Caco-2 (cell line): ENCODE results near the gene ARHGAP5. TPM values are rescaled to one million over a fixed set of nuclear protein-coding genes. Genes with fewer than 3 reads are reported as not detected.

ENCODE experiments used
- BruUV-seq: library from RNA; stranded (reverse); fragments of 400-500 nt; replicated peaks from 2 replicates; lab custom pipeline; 2021; lab: Mats Ljungman, UMichigan
- CTCF ChIA-PET: fragments of 300-600 bp; sonication (Branson Sonifier 250); formaldehyde crosslinking; loops from one replicate; lab custom pipeline; 2022; ENCODE audit warnings: antibody characterized with exemption; lab: Charles Lee
- POLR2A ChIA-PET: fragments of 300-600 bp; sonication (Branson Sonifier 250); formaldehyde crosslinking; loops from one replicate; lab custom pipeline; 2022; ENCODE audit warnings: antibody characterized with exemption; lab: Charles Lee
- DNase-seq, 2 experiments: peaks; one replicate each; pipeline versions ENCODE4 v3.0.0 to v3.0.0-alpha.2; 2020 to 2022
- H3K27me3 ChIP-seq: replicated peaks from 2 replicates; pipeline ENCODE4 v1.6.0; 2011; ENCODE audit warnings: low read length; ENCODE audit not compliant: control insufficient read depth, insufficient read depth
- H3K36me3 ChIP-seq: 2 replicates; pipeline ENCODE4 v1.5.1; 2011; ENCODE audit warnings: low read length; ENCODE audit not compliant: control insufficient read depth, insufficient read depth
- H3K4me1 ChIP-seq: fragments of 250-450 bp; sonication (Bioruptor Pico); 2 replicates; pipeline ENCODE4 v1.5.1; 2020; ENCODE audit warnings: mild to moderate bottlenecking
- H3K4me3 ChIP-seq: 2 replicates; pipeline ENCODE4 v1.5.1; 2011; ENCODE audit warnings: low read depth, mild to moderate bottlenecking, control low read depth, low read length
- H3K9me3 ChIP-seq: fragments of 250-450 bp; sonication (Bioruptor Pico); 2 replicates; pipeline ENCODE4 v1.5.1; 2020; ENCODE audit warnings: mild to moderate bottlenecking, moderate library complexity
- H3K27ac Mint-ChIP-seq: one replicate; pipeline ENCODE4 v1.8.0; 2022; ENCODE audit warnings: mixed read lengths; ENCODE audit not compliant: unreplicated experiment
- H3K27me3 Mint-ChIP-seq: one replicate; pipeline ENCODE4 v1.8.0; 2022; ENCODE audit warnings: mixed read lengths; ENCODE audit not compliant: insufficient read depth, unreplicated experiment
- H3K36me3 Mint-ChIP-seq: one replicate; pipeline ENCODE4 v1.8.0; 2022; ENCODE audit warnings: mild to moderate bottlenecking, mixed read lengths; ENCODE audit not compliant: insufficient read depth, unreplicated experiment
- H3K4me1 Mint-ChIP-seq: one replicate; pipeline ENCODE4 v1.8.0; 2022; ENCODE audit warnings: low read depth, mixed read lengths; ENCODE audit not compliant: unreplicated experiment
- H3K4me3 Mint-ChIP-seq: one replicate; pipeline ENCODE4 v1.8.0; 2022; ENCODE audit warnings: mild to moderate bottlenecking, moderate library complexity, mixed read lengths; ENCODE audit not compliant: unreplicated experiment
- H3K9me3 Mint-ChIP-seq: one replicate; pipeline ENCODE4 v1.8.0; 2022; ENCODE audit warnings: mixed read lengths; ENCODE audit not compliant: unreplicated experiment
- intact Hi-C: fragments of 100-400 bp; cut with micrococcal nuclease; formaldehyde crosslinking; loops from one replicate; pipeline ENCODE4 v1.10.0; 2022; ENCODE audit not compliant: unreplicated experiment
- total RNA-seq: library from RNA; stranded (reverse); gene quantifications from 2 replicates; pipeline ENCODE4 v1.2.3, GENCODE V29; 2022
- TF ChIP-seq, protein P1 (sequence below), 2 experiments: fragments of 200-600 bp in 1 of 2; IDR thresholded peaks; 1 replicate in 1 of 2; 2 replicates in 1 of 2; pipeline versions ENCODE4 v1.5.1 to v1.8.0; 2011 to 2022; ENCODE audit warnings: antibody characterized with exemption in 1 of 2, control low read depth in 1 of 2, inconsistent platforms in 1 of 2, low read depth in 1 of 2, low read length in 1 of 2, mild to moderate bottlenecking in 1 of 2, moderate library complexity in 1 of 2; ENCODE audit not compliant: insufficient read depth in 1 of 2, severe bottlenecking in 1 of 2, unreplicated experiment in 1 of 2

The ARHGAP5 gene
- total RNA-seq, 1 experiment from 2014 or later: 165 TPM

DNA sequence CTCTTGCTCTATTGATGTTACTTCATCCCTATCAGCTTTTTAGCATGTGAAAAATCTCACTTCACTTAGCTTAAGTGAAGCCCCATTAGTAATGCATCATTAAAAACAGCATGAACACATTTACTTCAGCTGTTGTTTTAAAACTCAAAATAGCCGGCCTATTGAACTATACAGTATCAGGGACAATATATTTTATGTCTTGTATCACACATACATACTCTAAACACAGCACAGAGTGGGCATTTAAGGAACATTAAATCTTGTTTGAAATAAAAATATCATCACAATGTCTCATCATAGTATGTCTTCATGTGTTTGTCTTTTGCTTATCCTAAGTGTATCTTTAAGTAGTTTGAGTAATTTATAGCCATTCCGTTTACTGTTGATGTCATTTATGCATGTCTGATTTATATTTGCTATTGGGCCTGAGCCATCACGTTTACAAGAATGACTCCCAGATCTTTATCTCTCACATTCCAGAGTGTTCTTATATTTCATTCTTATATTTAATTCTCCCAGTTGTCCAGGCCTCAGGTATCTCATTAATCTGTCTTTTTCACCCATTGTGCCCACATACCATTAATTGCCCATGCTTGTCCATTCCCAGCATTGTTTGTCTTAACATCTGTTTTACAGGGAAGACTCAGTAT is 57.5 kb downstream of the ARHGAP5 start:
- no TSS peak for BruUV-seq
- Mint-ChIP-seq H3K27me3 (no peaks in the 10 kb centered on the region), H3K9me3 (no peaks in the 10 kb centered on the region), H3K4me1 (peaks cover 10% of the 10 kb centered on the region), H3K27ac (no peak overlapping the region), H3K36me3 (peaks cover 69% of the 10 kb centered on the region), H3K4me3 (no peak overlapping the region)
- intact Hi-C loops: no loop called here
- Histone ChIP-seq H3K4me3 (no peak overlapping the region), H3K27me3 (no peaks in the 10 kb centered on the region), H3K9me3 (peaks cover 12% of the 10 kb centered on the region), H3K36me3 (no peaks in the 10 kb centered on the region), H3K4me1 (no peaks in the 10 kb centered on the region)
- TF ChIP-seq, protein P1, sequence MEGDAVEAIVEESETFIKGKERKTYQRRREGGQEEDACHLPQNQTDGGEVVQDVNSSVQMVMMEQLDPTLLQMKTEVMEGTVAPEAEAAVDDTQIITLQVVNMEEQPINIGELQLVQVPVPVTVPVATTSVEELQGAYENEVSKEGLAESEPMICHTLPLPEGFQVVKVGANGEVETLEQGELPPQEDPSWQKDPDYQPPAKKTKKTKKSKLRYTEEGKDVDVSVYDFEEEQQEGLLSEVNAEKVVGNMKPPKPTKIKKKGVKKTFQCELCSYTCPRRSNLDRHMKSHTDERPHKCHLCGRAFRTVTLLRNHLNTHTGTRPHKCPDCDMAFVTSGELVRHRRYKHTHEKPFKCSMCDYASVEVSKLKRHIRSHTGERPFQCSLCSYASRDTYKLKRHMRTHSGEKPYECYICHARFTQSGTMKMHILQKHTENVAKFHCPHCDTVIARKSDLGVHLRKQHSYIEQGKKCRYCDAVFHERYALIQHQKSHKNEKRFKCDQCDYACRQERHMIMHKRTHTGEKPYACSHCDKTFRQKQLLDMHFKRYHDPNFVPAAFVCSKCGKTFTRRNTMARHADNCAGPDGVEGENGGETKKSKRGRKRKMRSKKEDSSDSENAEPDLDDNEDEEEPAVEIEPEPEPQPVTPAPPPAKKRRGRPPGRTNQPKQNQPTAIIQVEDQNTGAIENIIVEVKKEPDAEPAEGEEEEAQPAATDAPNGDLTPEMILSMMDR (IDR thresholded peaks at IDR 0.05; ENCODE audit: insufficient read depth in 1 of 2, low read depth in 1 of 2, low read length in 1 of 2, severe bottlenecking in 1 of 2, unreplicated experiment in 1 of 2): no peak
- POLR2A ChIA-PET: no interaction called here
- CTCF ChIA-PET: no interaction called here
- DNase-seq: no peak

DNA sequence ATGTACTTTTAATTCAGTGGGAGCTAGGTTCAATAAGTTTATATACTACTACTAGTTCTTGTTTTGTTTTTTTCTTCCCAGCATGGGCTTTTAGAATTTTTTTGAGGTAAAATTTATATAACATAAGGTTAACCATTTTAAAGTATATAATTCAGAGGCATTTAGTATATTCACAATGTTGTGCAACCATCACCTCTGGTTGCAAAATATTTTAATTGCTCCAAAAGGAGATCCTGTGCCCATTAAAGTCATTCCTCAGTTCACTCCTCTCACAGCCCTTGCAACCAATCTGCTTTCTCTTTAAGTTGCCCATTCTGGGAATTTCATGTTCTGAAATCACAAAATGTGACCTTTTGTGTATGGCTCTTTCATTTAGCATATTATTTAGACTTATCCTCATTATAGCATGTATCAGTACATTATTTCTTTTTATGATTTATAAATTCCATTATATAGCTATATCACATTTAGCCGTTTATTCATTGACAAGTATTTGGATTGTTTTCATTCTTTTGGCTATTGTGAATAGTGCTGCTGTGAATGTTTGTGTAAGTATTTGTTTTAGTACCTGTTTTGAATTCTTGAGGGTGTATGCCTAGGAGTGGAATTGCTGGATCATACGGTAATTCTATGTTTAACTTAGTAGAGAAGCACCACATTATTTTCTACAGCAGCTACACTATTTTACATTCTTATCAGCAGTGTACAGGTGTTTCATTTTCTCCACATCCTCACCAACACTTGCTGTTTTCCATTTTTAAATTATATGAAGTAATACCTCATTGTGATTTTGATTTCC is 59.1 kb downstream of the ARHGAP5 start:
- Histone ChIP-seq H3K9me3 (peaks cover 12% of the 10 kb centered on the region), H3K4me1 (no peaks in the 10 kb centered on the region), H3K27me3 (no peaks in the 10 kb centered on the region), H3K36me3 (no peaks in the 10 kb centered on the region), H3K4me3 (no peak overlapping the region)
- TF ChIP-seq, protein P1 (IDR thresholded peaks at IDR 0.05; ENCODE audit: insufficient read depth in 1 of 2, low read depth in 1 of 2, low read length in 1 of 2, severe bottlenecking in 1 of 2, unreplicated experiment in 1 of 2): no peak
- H3K4me1 Mint-ChIP-seq: peaks cover 18% of the 10 kb centered on the region
- ChIA-PET CTCF (no interaction called here), POLR2A (no interaction called here)
- no peaks in the 10 kb centered on the region for H3K9me3 Mint-ChIP-seq
- peaks cover 69% of the 10 kb centered on the region for H3K36me3 Mint-ChIP-seq
- H3K27me3 Mint-ChIP-seq: no peaks in the 10 kb centered on the region
- H3K27ac Mint-ChIP-seq: no peak overlapping the region
- no TSS peak for BruUV-seq
- DNase-seq: no peak
- intact Hi-C loops: no loop called here
- no peak overlapping the region for H3K4me3 Mint-ChIP-seq

DNA sequence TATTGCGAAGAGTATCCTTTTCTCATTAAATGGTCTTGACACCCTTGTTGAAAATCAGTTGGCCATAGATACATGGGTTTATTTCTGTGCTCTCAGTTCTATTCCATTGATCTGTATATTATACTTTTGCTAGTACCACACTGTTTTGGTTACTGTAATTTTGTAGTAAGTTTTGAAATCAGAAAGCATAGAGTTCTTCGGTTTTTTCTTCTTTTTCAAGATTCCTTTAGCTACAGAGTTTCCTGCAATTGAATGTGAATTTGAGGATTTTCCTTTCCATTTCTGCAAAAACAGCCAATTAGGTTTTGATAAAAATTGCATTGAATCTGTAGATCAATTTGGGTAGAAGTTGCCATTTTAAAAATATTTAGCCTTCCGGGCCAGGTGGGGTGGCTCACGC is 60.2 kb downstream of the ARHGAP5 start:
- H3K27me3 Mint-ChIP-seq: no peaks in the 10 kb centered on the region
- peaks cover 12% of the 10 kb centered on the region for H3K9me3 ChIP-seq

More for the DNA sequence above, 60.2 kb downstream of the ARHGAP5 start:
- no peaks in the 10 kb centered on the region for H3K36me3 ChIP-seq
- no peak for DNase-seq
- no TSS peak for BruUV-seq
- TF ChIP-seq, protein P1 (IDR thresholded peaks at IDR 0.05; ENCODE audit: insufficient read depth in 1 of 2, low read depth in 1 of 2, low read length in 1 of 2, severe bottlenecking in 1 of 2, unreplicated experiment in 1 of 2): no peak
- intact Hi-C loops: no loop called here
- ChIA-PET POLR2A (no interaction called here), CTCF (no interaction called here)
- H3K27me3 ChIP-seq: no peaks in the 10 kb centered on the region
- H3K4me3 Mint-ChIP-seq: no peak overlapping the region
- H3K36me3 Mint-ChIP-seq: peaks cover 66% of the 10 kb centered on the region
- H3K9me3 Mint-ChIP-seq: no peaks in the 10 kb centered on the region
- no peak overlapping the region for H3K27ac Mint-ChIP-seq
- H3K4me1 ChIP-seq: no peaks in the 10 kb centered on the region
- peaks cover 18% of the 10 kb centered on the region for H3K4me1 Mint-ChIP-seq
- no peak overlapping the region for H3K4me3 ChIP-seq
